Liver (tissue), 9 donors: ENCODE measurements around the gene PFKFB3. TPM values are rescaled to one million over a fixed set of nuclear protein-coding genes. Genes with fewer than 3 reads are reported as not detected.

ENCODE experiments used
- DNase-seq: peaks from one replicate; pipeline ENCODE4 v3.0.0-alpha.2; 2017; ENCODE audit warnings: low spot score
- H3K27ac ChIP-seq, 2 donors: one replicate each; pipeline ENCODE4 v1.7.0; 2013; ENCODE audit warnings: inconsistent platforms in 2 of 2, low read length in 2 of 2, control low read depth in 1 of 2, low read depth in 1 of 2, mild to moderate bottlenecking in 1 of 2
- H3K27me3 ChIP-seq, 4 donors: one replicate each; pipeline versions ENCODE4 v1.6.1 to v1.7.0; 2013; ENCODE audit warnings: low read length in 3 of 4, inconsistent platforms in 1 of 4, mild to moderate bottlenecking in 1 of 4, moderate library complexity in 1 of 4; ENCODE audit not compliant: control insufficient read depth in 4 of 4, insufficient read depth in 4 of 4
- H3K36me3 ChIP-seq, 4 donors: one replicate each; pipeline versions ENCODE4 v1.6.1 to v1.7.0; 2013; ENCODE audit warnings: low read length in 3 of 4, mild to moderate bottlenecking in 3 of 4, low read depth in 1 of 4, moderate library complexity in 1 of 4; ENCODE audit not compliant: control insufficient read depth in 4 of 4, insufficient read depth in 3 of 4
- H3K4me1 ChIP-seq, 4 donors: one replicate each; pipeline versions ENCODE4 v1.6.1 to v1.7.0; 2013; ENCODE audit warnings: low read length in 3 of 4, mild to moderate bottlenecking in 3 of 4, moderate library complexity in 1 of 4; ENCODE audit not compliant: control insufficient read depth in 4 of 4, insufficient read depth in 4 of 4
- H3K4me3 ChIP-seq, 3 donors: one replicate each; pipeline versions ENCODE4 v1.6.1 to v1.7.0; 2013; ENCODE audit warnings: low read length in 3 of 3, control low read depth in 1 of 3, low read depth in 1 of 3, mild to moderate bottlenecking in 1 of 3
- H3K9ac ChIP-seq, 2 donors: one replicate each; pipeline ENCODE4 v1.7.0; 2013; ENCODE audit warnings: low read length in 2 of 2, mild to moderate bottlenecking in 2 of 2, moderate library complexity in 2 of 2, control low read depth in 1 of 2, low read depth in 1 of 2
- H3K9me3 ChIP-seq, 4 donors: one replicate each; pipeline versions ENCODE4 v1.6.1 to v1.7.0; 2013; ENCODE audit warnings: low read length in 3 of 4; ENCODE audit not compliant: control insufficient read depth in 4 of 4
- ATF3 ChIP-seq: IDR thresholded peaks from 2 replicates; pipeline ENCODE4 v1.6.1; 2016; ENCODE audit warnings: antibody characterized with exemption
- EGR1 ChIP-seq, 2 donors: IDR thresholded peaks; 2 replicates each; pipeline ENCODE4 v1.6.1; 2016 to 2018; ENCODE audit warnings: antibody characterized with exemption in 2 of 2, low read depth in 2 of 2
- FOXA1 ChIP-seq: IDR thresholded peaks from 2 replicates; pipeline ENCODE4 v1.6.1; 2016; ENCODE audit warnings: antibody characterized with exemption
- FOXA2 ChIP-seq: IDR thresholded peaks from 2 replicates; pipeline ENCODE4 v1.6.1; 2016; ENCODE audit warnings: antibody characterized with exemption
- GABPA ChIP-seq, 2 donors: IDR thresholded peaks in 1 of 2; conservative IDR thresholded peaks in 1 of 2; 2 replicates each; pipeline ENCODE4 v1.6.1; 2016; ENCODE audit warnings: antibody characterized with exemption in 2 of 2, mild to moderate bottlenecking in 1 of 2, moderate library complexity in 1 of 2
- HNF4A ChIP-seq, 2 donors: conservative IDR thresholded peaks; 2 replicates each; pipeline ENCODE4 v1.6.1; 2016; ENCODE audit warnings: antibody characterized with exemption in 2 of 2, mild to moderate bottlenecking in 2 of 2
- HNF4G ChIP-seq: IDR thresholded peaks from 2 replicates; pipeline ENCODE4 v1.6.1; 2016; ENCODE audit warnings: antibody characterized with exemption
- JUND ChIP-seq, 2 donors: IDR thresholded peaks; 2 replicates each; pipeline ENCODE4 v1.6.1; 2016; ENCODE audit warnings: antibody characterized with exemption in 2 of 2
- NR2F2 ChIP-seq: IDR thresholded peaks from 2 replicates; pipeline ENCODE4 v1.6.1; 2016; ENCODE audit warnings: antibody characterized with exemption
- RAD21 ChIP-seq, 2 donors: IDR thresholded peaks; 2 replicates each; pipeline ENCODE4 v1.6.1; 2016; ENCODE audit warnings: antibody characterized with exemption in 2 of 2, mild to moderate bottlenecking in 2 of 2
- REST ChIP-seq: IDR thresholded peaks from 2 replicates; pipeline ENCODE4 v1.6.1; 2016; ENCODE audit warnings: antibody characterized with exemption, mild to moderate bottlenecking
- RXRA ChIP-seq, 2 donors: IDR thresholded peaks; 2 replicates each; pipeline ENCODE4 v1.6.1; 2017 to 2018; ENCODE audit warnings: antibody characterized with exemption in 2 of 2, mild to moderate bottlenecking in 1 of 2
- SP1 ChIP-seq: IDR thresholded peaks from 2 replicates; pipeline ENCODE4 v1.6.1; 2018; ENCODE audit warnings: antibody characterized with exemption, mild to moderate bottlenecking
- TAF1 ChIP-seq: conservative IDR thresholded peaks from 2 replicates; pipeline ENCODE4 v1.6.1; 2016; ENCODE audit warnings: antibody characterized with exemption, mild to moderate bottlenecking
- YY1 ChIP-seq: IDR thresholded peaks from 2 replicates; pipeline ENCODE4 v1.6.1; 2016; ENCODE audit warnings: antibody characterized with exemption, mild to moderate bottlenecking
- WGBS: extraction: QIAGEN DNeasy Blood & Tissue Kit; methylation state at CpG from one replicate; pipeline ENCODE4 v1.1.7; 2013; 5-methylcytosine and 5-hydroxymethylcytosine counted together
- polyA plus RNA-seq, 2 donors: library from polyadenylated mRNA; stranded (reverse) in 1 of 2; unstranded in 1 of 2; fragments of 200-250 nt in 1 of 2; fragments of >200 nt in 1 of 2; fragmentation: Nextera tagmentation in 1 of 2; extraction: Ambion mirVana in 1 of 2; gene quantifications; one replicate each; pipeline versions ENCODE4 v1.2.1 to v1.2.3, GENCODE V29; 2013 to 2015
- total RNA-seq, 2 donors: library from RNA; depleted of rRNA; stranded (reverse); fragments of >200 nt; gene quantifications; one replicate each; pipeline ENCODE4 v1.2.3, GENCODE V29; 2014
- TF ChIP-seq, protein P1 (sequence below): IDR thresholded peaks from 2 replicates; pipeline ENCODE4 v1.6.1; 2016; ENCODE audit warnings: antibody characterized with exemption
- TF ChIP-seq, protein P2 (sequence below): fragments of 150-350 bp; IDR thresholded peaks from 2 replicates; pipeline ENCODE4 v1.5.1; 2017; ENCODE audit warnings: improper control_type of control experiment, low read depth, low read length; ENCODE audit not compliant: missing input control
- TF ChIP-seq, protein P3 (sequence below): IDR thresholded peaks from 2 replicates; pipeline ENCODE4 v1.6.1; 2016; ENCODE audit warnings: antibody characterized with exemption
- donor health status: healthy.
- donor health status: healthy.
- donor health status: healthy.
- donor health status: healthy.
- donor health status: healthy.

The PFKFB3 gene
- total and polyA plus RNA-seq, 4 donors, result 1.6 to 9.1 (median 5.8) TPM

GRCh38 chr10:6233725-6234277 is 31.1 kb downstream of the PFKFB3 start (continued):
- TF ChIP-seq NR2F2, result no peak
- no peak for TF ChIP-seq EGR1 (IDR thresholded peaks at IDR 0.05; ENCODE audit: low read depth in 2 of 2)
- TF ChIP-seq GABPA (IDR thresholded peaks at IDR 0.05 in 1 of 2, conservative IDR thresholded peaks at IDR 0.05 in 1 of 2), result no peak

- H3K4me1 ChIP-seq, result no peaks in the 10 kb centered on the region
- no peak overlapping the region for H3K27ac ChIP-seq
- no peak for DNase-seq
- TF ChIP-seq SP1, result no peak
- TF ChIP-seq HNF4A (conservative IDR thresholded peaks at IDR 0.05), result no peak
- no peak for TF ChIP-seq FOXA2
- H3K27me3 ChIP-seq, result no peaks in the 10 kb centered on the region
- H3K9me3 ChIP-seq, result no peaks in the 10 kb centered on the region
- H3K9ac ChIP-seq, result no peak overlapping the region
- WGBS, result 93% methylated on average over 13 of the region's 13 CpGs
- peaks cover 0 to 45% (median 13%) of the 10 kb centered on the region in 4 donors for H3K36me3 ChIP-seq
- H3K4me3 ChIP-seq, result no peak overlapping the region
These were observed 31.6 kb downstream of the PFKFB3 start for GRCh38 chr10:6234371-6234770.

DNA sequence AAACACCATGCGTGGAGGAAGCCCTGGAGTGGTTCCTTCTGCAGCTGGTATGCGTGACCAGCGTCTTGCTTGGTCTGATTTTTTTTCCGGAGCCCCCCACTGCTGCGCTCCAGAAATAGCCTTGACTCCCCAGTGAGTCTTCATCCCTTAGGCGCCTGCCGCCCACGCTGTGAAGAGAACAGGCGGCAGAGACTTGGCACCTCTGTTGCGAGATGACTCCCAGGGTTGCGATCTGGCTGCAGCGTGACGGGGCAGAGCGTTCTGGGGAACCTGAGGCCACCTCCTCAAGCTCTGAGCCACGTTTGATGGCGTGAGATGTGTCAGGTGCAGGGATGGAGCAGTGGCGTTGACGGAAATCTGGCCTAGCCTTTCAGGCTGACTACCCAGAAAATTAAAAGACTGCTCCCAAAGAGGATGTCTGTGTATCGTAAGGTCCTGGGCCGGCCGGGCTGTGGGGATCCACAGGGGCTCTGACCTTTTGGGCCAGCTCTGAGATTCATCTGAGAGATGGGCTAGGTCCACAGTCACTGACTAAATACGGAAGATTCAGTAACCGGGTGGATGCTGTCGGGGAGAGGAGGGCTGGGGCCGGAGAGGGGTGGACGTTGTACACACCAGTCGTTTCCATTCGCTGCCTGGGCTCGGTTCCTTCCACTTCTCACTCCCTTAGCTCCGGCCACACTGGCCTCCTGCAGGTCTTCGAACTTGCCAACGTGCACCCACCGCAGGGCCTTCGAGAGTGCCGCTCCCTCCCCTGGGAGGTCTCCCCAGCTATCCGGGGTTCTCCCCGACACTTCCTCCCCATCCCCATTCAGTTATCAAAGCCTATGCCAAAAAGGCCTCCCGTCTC is 33.8 kb downstream of the PFKFB3 start:
- no peak for DNase-seq
- no peak overlapping the region for H3K4me3 ChIP-seq
- TF ChIP-seq RAD21 (IDR thresholded peaks at IDR 0.05) (no peak), RXRA (IDR thresholded peaks at IDR 0.05) (no peak), HNF4A (conservative IDR thresholded peaks at IDR 0.05) (no peak), ATF3 (no peak), TAF1 (no peak), EGR1 (IDR thresholded peaks at IDR 0.05; ENCODE audit: low read depth in 2 of 2) (no peak), HNF4G (no peak), FOXA2 (no peak), REST (no peak), SP1 (no peak), YY1 (no peak), NR2F2 (no peak), FOXA1 (no peak), GABPA (IDR thresholded peaks at IDR 0.05 in 1 of 2, conservative IDR thresholded peaks at IDR 0.05 in 1 of 2) (no peak), JUND (IDR thresholded peaks at IDR 0.05) (no peak)
- TF ChIP-seq, protein P1, sequence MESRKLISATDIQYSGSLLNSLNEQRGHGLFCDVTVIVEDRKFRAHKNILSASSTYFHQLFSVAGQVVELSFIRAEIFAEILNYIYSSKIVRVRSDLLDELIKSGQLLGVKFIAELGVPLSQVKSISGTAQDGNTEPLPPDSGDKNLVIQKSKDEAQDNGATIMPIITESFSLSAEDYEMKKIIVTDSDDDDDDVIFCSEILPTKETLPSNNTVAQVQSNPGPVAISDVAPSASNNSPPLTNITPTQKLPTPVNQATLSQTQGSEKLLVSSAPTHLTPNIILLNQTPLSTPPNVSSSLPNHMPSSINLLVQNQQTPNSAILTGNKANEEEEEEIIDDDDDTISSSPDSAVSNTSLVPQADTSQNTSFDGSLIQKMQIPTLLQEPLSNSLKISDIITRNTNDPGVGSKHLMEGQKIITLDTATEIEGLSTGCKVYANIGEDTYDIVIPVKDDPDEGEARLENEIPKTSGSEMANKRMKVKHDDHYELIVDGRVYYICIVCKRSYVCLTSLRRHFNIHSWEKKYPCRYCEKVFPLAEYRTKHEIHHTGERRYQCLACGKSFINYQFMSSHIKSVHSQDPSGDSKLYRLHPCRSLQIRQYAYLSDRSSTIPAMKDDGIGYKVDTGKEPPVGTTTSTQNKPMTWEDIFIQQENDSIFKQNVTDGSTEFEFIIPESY, result no peak
- TF ChIP-seq, protein P2, sequence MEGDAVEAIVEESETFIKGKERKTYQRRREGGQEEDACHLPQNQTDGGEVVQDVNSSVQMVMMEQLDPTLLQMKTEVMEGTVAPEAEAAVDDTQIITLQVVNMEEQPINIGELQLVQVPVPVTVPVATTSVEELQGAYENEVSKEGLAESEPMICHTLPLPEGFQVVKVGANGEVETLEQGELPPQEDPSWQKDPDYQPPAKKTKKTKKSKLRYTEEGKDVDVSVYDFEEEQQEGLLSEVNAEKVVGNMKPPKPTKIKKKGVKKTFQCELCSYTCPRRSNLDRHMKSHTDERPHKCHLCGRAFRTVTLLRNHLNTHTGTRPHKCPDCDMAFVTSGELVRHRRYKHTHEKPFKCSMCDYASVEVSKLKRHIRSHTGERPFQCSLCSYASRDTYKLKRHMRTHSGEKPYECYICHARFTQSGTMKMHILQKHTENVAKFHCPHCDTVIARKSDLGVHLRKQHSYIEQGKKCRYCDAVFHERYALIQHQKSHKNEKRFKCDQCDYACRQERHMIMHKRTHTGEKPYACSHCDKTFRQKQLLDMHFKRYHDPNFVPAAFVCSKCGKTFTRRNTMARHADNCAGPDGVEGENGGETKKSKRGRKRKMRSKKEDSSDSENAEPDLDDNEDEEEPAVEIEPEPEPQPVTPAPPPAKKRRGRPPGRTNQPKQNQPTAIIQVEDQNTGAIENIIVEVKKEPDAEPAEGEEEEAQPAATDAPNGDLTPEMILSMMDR, result no peak
- TF ChIP-seq, protein P3, sequence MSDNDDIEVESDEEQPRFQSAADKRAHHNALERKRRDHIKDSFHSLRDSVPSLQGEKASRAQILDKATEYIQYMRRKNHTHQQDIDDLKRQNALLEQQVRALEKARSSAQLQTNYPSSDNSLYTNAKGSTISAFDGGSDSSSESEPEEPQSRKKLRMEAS, result no peak
- no peak overlapping the region for H3K9ac ChIP-seq
- H3K9me3 ChIP-seq, result no peaks in the 10 kb centered on the region
- H3K36me3 ChIP-seq, result peaks cover 0 to 30% (median 9%) of the 10 kb centered on the region in 4 donors
- WGBS, result 94% methylated on average over 38 of the region's 38 CpGs
- no peaks in the 10 kb centered on the region for H3K27me3 ChIP-seq
- no peaks in the 10 kb centered on the region for H3K4me1 ChIP-seq
- no peak overlapping the region for H3K27ac ChIP-seq
